Testis (tissue), 2 donors: ENCODE measurements around the gene CCDC196.

Experiments used
- CTCF ChIP-seq, 3 experiments: fragments of 450-650 bp in 2 of 3; fragments of 200-600 bp in 1 of 3; sonication (generic) in 1 of 3; IDR thresholded peaks; one replicate each; pipeline ENCODE4 v1.5.1; 2016 to 2019; ENCODE audit warnings: antibody characterized with exemption in 3 of 3, mild to moderate bottlenecking in 2 of 3, moderate library complexity in 1 of 3
- POLR2A ChIP-seq: fragments of 450-650 bp; IDR thresholded peaks from one replicate; pipeline ENCODE4 v1.6.1; 2017; ENCODE audit warnings: antibody characterized with exemption, mild to moderate bottlenecking, moderate library complexity

- TF ChIP-seq CTCF (IDR thresholded peaks at IDR 0.05): no peak
- no peak for TF ChIP-seq POLR2A
These were observed 993 bp downstream of the CCDC196 start for GRCh38 chr14:66487164-66487563.
